ENCODE data around the gene NSFL1C.
A peak's percentile ranks its signal among the peaks of the same experiment; 100 is the strongest.
"Not testable (repeated sequence)": the region's sequence is repeated elsewhere in the genome, so short reads cannot be mapped to it uniquely, and the experiment has no call there.

Gene NSFL1C

GRCh38 chr20:1466211-1467081 is at the start of gene NSFL1C:
Gene NSFL1C, minus strand, starts transcription at chr20:1466849. Its CDS starts 25 bp downstream, at chr20:1466824.
- peak; percentile 97 for DNase-seq

DNA sequence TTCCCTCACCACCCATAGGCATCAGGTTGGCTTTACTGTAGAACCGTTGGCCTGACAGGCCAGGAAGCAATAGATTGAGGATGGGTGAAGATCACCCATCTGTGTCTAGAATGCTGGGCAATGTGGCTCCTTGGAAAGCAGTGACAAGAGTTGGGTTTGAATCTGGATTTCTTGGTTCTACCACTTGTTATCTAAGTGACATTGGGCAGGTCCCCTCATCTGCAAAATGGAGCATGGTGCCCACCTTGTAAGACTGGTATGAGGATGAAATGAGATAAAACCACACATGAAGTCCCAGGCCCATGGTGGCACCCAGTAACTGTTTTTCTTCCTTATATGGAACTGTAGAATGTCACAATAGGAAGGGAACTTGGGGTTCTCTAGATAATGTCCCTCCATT is 47.2 kb upstream of the NSFL1C start:
- no peak for DNase-seq

DNA sequence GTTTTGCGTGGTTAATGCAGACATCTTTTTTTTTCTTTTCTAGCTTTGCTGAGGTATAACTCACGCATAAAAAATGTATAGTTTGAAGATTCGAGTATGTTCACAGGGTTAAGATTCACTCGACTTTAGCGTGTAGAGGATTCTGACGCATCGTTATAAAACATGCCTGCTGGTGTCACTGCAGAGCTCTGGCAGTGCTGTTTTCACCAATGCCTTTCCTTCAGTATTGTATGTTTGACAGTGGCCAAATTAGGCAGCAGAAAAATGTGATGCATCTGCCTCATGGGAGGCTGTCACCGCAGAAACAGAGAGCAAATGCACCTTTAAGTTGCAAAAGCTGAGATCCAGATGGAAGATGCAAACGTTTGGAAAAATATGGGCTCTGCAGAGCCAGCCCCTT is 42.6 kb upstream of the NSFL1C start:
- peak; percentile 33 for DNase-seq

DNA sequence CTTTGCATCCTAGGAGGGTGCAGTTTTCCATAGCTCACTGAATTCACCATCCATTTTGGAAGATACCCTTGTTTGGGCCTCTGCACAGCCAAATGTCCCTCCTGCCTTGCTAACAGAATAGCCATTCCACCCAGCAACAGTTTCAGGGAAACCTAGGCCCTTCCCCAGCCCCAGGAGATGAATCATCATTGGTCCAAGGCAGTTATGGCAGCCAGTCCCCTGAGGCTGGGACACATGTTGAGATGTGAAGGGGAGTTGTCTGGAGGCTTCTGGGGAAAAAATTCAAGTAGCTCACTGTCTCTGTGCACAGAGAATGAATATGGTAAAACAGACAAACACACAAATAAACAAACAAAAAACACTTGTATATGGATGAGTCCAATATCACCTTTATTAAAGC is 41.9 kb upstream of the NSFL1C start:
- DNase-seq = no peak

GRCh38 chr20:1507276-1507675 is 40.6 kb upstream of the NSFL1C start:
- no peak for DNase-seq

DNA sequence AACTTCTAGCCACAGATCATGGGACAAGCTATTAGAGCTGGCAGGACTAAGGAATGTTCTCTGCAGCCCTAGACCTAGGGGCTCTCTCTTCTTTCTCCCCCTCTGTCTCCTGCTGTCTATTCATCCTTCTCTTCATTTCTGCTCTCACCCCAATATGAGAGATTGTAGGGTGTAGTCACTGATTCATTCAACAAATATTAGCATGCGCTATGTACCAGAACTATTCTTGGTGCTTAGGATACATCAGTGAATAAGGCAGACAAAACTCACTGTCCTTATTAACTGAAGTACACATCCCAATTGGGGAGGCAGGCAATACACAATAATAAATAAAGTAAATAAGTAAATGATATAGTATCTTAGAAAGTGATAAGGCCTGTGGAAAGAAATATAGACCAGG is 39.2 kb upstream of the NSFL1C start:
- DNase-seq = no peak

DNA sequence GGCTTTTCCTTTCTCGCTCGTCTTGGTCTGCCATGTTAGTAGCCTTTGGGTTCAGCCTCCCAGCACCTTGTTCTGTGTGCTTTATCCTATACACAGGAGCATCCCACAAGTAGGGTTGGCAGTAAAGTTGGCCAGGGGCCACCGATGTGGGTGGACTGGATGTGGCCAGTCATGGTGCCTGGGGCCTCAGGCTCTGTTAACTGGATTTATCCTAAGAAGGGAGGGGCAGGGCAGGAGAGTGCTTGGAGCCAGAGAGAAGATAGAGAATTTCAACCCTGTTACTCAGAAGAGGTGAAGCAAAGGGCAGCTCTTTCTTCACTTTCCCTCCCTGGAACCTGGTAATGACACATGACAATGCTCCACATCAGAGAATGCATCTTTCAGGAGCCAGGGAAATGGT is 38.7 kb upstream of the NSFL1C start:
- DNase-seq = no peak

GRCh38 chr20:1503564-1504227 is 37.0 kb upstream of the NSFL1C start:
- DNase-seq = peak; percentile 78

- no peak for DNase-seq
Measured at GRCh38 chr20:1500496-1500895, 33.8 kb upstream of the NSFL1C start.

- no peak for DNase-seq
Measured at GRCh38 chr20:1499528-1500420, 33.1 kb upstream of the NSFL1C start.

GRCh38 chr20:1497371-1497770 is 30.7 kb upstream of the NSFL1C start:
- not testable (repeated sequence) for DNase-seq

DNA sequence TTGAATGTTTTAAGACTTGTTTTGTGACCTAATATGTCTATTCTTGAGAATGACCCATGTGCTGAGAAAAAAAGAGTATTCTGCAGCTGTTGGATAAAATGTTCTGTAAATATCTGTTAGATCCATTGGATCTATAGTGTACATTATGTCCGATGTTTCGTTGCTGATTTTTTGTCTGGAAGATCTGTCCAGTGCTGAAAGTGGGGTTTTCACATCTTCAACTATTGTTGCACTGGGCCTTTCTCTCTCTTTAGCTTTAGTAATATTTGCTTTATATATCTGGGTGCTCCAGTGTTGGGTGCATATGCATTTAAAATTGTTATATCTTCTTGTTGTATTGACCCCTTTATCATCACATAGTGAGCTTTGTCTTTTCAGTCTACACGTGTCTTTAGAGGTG is 30.3 kb upstream of the NSFL1C start:
- no peak for DNase-seq

- no peak for DNase-seq
Measured at GRCh38 chr20:1494436-1494835, 27.8 kb upstream of the NSFL1C start.

DNA sequence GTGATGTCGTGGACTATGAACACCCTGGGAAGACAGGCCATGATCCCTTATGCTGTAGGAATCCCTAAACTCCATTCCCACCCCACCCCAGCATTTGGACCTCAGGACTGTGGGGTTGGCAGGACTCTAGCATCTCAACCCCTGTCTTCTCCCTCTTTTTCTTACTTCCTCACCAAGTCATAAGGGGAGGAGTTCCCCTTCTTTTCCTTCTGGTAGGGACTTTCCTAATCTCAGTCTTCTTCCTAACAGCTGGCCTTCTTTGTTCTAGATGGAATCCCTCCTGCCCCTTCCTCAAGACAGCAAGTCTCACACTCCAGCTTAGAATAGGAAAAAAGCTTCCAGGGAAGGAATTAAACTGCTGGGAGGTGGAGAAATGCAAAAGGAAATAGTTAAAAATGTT is 26.9 kb upstream of the NSFL1C start:
- DNase-seq = no peak

GRCh38 chr20:1491860-1492642 is 25.4 kb upstream of the NSFL1C start:
- DNase-seq = no peak

- no peak for DNase-seq
Measured at GRCh38 chr20:1491281-1491840, 24.7 kb upstream of the NSFL1C start, which contains the start of gene SIRPB2. Gene SIRPB2, minus strand, starts transcription at chr20:1491420. Its CDS starts 61 bp downstream, at chr20:1491359.

DNA sequence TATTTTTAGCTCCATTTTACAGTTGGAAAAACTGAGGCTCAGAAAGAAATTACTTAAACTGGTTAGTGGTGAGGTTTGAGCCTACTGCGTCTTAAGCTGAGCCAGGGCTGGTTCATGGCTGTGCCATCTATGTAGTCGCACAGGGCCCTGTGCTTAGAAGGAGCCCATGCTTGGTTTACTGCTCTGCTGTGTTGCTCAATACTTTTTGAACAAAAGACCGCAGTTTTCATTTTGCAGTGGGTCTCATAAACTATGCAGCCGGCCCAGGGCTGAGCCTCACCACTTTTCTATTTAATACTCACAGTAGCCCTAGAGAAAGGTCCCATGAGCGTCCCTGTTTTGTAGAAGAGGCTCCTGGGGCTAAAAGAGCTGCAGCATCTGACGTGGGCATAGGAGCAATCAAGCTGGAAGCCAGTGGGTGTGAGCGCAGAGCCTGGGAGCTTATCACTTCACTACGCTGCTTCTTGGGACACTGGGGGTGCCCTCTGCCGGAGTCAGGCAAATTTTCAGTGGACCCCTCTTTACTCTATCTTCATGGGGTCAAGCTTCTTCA is 24.1 kb upstream of the NSFL1C start:
- no peak for DNase-seq

DNA sequence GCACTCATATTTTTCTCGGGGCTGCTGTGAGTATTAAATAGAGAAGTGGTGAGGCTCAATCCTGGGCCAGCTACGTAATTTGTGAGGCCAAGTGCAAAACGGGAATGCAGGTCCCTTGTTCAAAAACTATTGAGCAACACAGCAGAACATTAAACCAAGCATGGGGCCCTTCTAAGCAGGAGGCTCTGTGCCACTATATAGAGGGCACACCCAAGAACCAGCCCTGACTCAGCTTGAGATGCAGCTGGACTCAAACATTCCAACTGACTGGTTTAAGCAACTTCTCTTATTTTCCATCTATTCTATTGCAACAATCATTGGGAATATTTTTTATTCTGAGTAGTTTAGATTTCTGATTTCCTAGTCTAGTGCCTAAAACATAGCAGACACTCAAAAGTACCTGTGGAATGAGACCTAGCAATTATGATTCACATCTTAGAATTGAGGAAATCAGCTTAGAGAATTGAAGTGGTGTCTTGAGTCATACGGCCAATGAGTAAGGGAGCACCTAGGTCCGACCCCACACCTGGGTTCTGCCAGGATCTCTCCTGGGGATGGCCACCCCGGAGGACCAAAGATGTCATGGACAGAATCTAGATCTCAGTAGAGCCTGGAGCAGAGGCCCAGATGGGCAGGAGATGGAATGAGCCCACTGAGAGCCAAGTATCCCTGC is 23.3 kb upstream of the NSFL1C start:
- DNase-seq = no peak

GRCh38 chr20:1489325-1489724 is 22.7 kb upstream of the NSFL1C start:
- no peak for DNase-seq

DNA sequence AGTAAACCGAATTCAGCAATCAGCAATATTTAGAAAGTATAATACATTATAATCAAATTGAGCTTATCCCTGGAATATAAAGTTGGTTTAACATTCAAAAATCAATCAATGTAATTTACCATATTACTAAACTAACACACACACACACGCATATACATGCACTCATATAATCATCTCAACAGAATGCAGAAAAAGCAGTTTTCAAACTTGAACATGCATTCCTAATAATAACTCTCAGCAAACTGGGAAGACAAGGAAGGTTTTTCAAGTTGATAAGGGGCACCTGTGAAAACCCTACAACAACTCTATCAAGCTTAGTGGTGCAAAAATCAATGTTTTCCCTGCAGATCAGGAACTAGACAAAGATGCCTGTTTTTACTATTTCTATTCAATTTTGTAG is 19.9 kb upstream of the NSFL1C start:
- no peak for DNase-seq
